Sigmoid colon (tissue), 7 donors: Measurements from ENCODE around the gene ANKRD53. TPM values are rescaled to one million over a fixed set of nuclear protein-coding genes. Genes with fewer than 3 reads are reported as not detected.

ENCODE experiments used
- DNase-seq: peaks from one replicate; pipeline ENCODE4 v3.0.0-alpha.2; 2019
- H3K27ac ChIP-seq, 4 donors: fragments of 200-600 bp; sonication (generic); one replicate each; pipeline ENCODE4 v1.5.1; 2016 to 2019; ENCODE audit warnings: mild to moderate bottlenecking in 1 of 4
- H3K27me3 ChIP-seq, 3 donors: fragments of 200-600 bp; sonication (generic); one replicate each; pipeline ENCODE4 v1.5.1; 2019; ENCODE audit warnings: mild to moderate bottlenecking in 1 of 3
- H3K36me3 ChIP-seq, 4 donors: fragments of 200-600 bp; sonication (generic); one replicate each; pipeline ENCODE4 v1.5.1; 2016 to 2019
- H3K4me1 ChIP-seq, 4 donors: fragments of 200-600 bp; sonication (generic); one replicate each; pipeline ENCODE4 v1.5.1; 2017 to 2019
- H3K4me3 ChIP-seq, 4 donors: fragments of 200-600 bp; sonication (generic); one replicate each; pipeline ENCODE4 v1.5.1; 2017 to 2019; ENCODE audit warnings: mild to moderate bottlenecking in 2 of 4, moderate library complexity in 1 of 4
- H3K9me3 ChIP-seq, 4 donors: fragments of 200-600 bp in 3 of 4; sonication (generic) in 3 of 4; one replicate each; pipeline versions ENCODE4 v1.5.1 to v1.6.1; 2013 to 2019
- CTCF ChIP-seq, 4 experiments: fragments of 450-650 bp in 3 of 4; fragments of 200-600 bp in 1 of 4; IDR thresholded peaks; one replicate each; pipeline ENCODE4 v1.5.1; 2016 to 2019; ENCODE audit warnings: antibody characterized with exemption in 4 of 4, mild to moderate bottlenecking in 3 of 4, moderate library complexity in 2 of 4
- EP300 ChIP-seq, 4 donors: sonication (generic); formaldehyde crosslinking; IDR thresholded peaks; one replicate each; pipeline ENCODE4 v1.6.1; 2017; ENCODE audit warnings: antibody characterized with exemption in 4 of 4
- POLR2A ChIP-seq, 2 donors: fragments of 450-650 bp; IDR thresholded peaks; one replicate each; pipeline ENCODE4 v1.6.1; 2016; ENCODE audit warnings: antibody characterized with exemption in 2 of 2, mild to moderate bottlenecking in 2 of 2, moderate library complexity in 2 of 2
- POLR2AphosphoS5 ChIP-seq, 4 donors: sonication (generic); formaldehyde crosslinking; IDR thresholded peaks; one replicate each; pipeline ENCODE4 v1.6.1; 2017; ENCODE audit warnings: antibody characterized with exemption in 4 of 4
- WGBS, 2 donors: extraction: QIAGEN DNeasy Blood & Tissue Kit; methylation state at CpG; one replicate each; pipeline ENCODE4 v1.1.7; 2013; 5-methylcytosine and 5-hydroxymethylcytosine counted together
- intact Hi-C: fragments of 100-400 bp; cut with DNase I; formaldehyde crosslinking; loops from one replicate; pipeline ENCODE4 v1.15.1; 2023
- polyA plus RNA-seq, 3 donors: library from polyadenylated mRNA; stranded (reverse); fragments of 200-250 nt; gene quantifications; one replicate each; pipeline ENCODE4 v1.2.3, GENCODE V29; 2013
- total RNA-seq, 4 donors: library from RNA; depleted of rRNA; stranded (reverse); fragments of >200 nt; gene quantifications; one replicate each; pipeline ENCODE4 v1.1.0, GENCODE V29; 2016
- donor health status: healthy with polysubstance abuse.
- donor health status: Bipolar disorder and iron deficiency.
- donor health status: healthy.

The ANKRD53 gene
- total and polyA plus RNA-seq, 7 donors, result 0.49 to 1.9 (median 1.0) TPM; not detected in 1

GRCh38 chr2:70957798-70958197 is 20.6 kb upstream of the ANKRD53 start:
- TF ChIP-seq CTCF (IDR thresholded peaks at IDR 0.05) (no peak), POLR2AphosphoS5 (IDR thresholded peaks at IDR 0.05) (no peak), EP300 (IDR thresholded peaks at IDR 0.05) (no peak), POLR2A (IDR thresholded peaks at IDR 0.05) (no peak)
- DNase-seq, result no peak
- H3K27ac ChIP-seq, result no peak overlapping the region
- no peaks in the 10 kb centered on the region for H3K4me1 ChIP-seq
- H3K27me3 ChIP-seq, result peaks cover 0 to 51% (median 12%) of the 10 kb centered on the region in 3 donors
- H3K4me3 ChIP-seq, result no peak overlapping the region
- H3K36me3 ChIP-seq, result no peaks in the 10 kb centered on the region
- H3K9me3 ChIP-seq, result no peaks in the 10 kb centered on the region
- intact Hi-C loops, result no loop called here
- WGBS, 2 donors, result 23 to 70% methylated on average over 6 of the region's 6 CpGs

DNA sequence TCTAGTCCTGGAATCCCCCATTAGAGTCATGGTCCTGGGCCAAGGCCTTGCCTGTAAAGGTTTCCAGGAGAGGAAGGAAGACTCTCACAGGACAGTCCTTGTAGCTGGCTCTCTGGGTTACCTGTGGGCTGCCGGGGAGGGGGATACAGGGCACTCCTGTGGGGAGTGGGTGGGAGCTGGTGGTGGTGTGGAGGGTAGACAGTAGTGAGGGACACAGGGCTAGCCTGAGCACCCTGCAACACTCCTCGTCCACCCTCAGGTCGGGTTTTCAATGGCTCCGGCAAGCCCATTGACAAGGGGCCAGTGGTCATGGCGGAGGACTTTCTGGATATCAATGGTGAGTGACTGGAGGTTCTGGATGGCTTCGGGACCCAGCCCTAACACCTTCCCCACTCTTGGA is 19.7 kb upstream of the ANKRD53 start:
- H3K27me3 ChIP-seq, result peaks cover 0 to 57% (median 19%) of the 10 kb centered on the region in 3 donors
- intact Hi-C loops, result no loop called here
- DNase-seq, result no peak
- H3K9me3 ChIP-seq, result no peaks in the 10 kb centered on the region
- no peak overlapping the region for H3K4me3 ChIP-seq
- no peak for TF ChIP-seq EP300 (IDR thresholded peaks at IDR 0.05)
- TF ChIP-seq CTCF (IDR thresholded peaks at IDR 0.05), result no peak
- TF ChIP-seq POLR2A (IDR thresholded peaks at IDR 0.05), result no peak
- no peak for TF ChIP-seq POLR2AphosphoS5 (IDR thresholded peaks at IDR 0.05)
- no peak overlapping the region for H3K27ac ChIP-seq
- 94 to 98% methylated on average over 6 of the region's 6 CpGs for WGBS, 2 donors
- H3K36me3 ChIP-seq, result no peaks in the 10 kb centered on the region
- H3K4me1 ChIP-seq, result no peaks in the 10 kb centered on the region

GRCh38 chr2:70959271-70959761 is 19.1 kb upstream of the ANKRD53 start:
- WGBS, 2 donors, result 91 to 94% methylated on average over 9 of the region's 9 CpGs
- no peak overlapping the region for H3K27ac ChIP-seq
- H3K4me3 ChIP-seq, result no peak overlapping the region
- no peaks in the 10 kb centered on the region for H3K9me3 ChIP-seq
- intact Hi-C loops, result no loop called here
- no peak for DNase-seq
- no peaks in the 10 kb centered on the region for H3K4me1 ChIP-seq
- peaks cover 0 to 61% (median 22%) of the 10 kb centered on the region in 3 donors for H3K27me3 ChIP-seq
- H3K36me3 ChIP-seq, result no peaks in the 10 kb centered on the region
- TF ChIP-seq POLR2AphosphoS5 (IDR thresholded peaks at IDR 0.05) (no peak), CTCF (IDR thresholded peaks at IDR 0.05) (no peak), EP300 (IDR thresholded peaks at IDR 0.05) (no peak), POLR2A (IDR thresholded peaks at IDR 0.05) (no peak)

DNA sequence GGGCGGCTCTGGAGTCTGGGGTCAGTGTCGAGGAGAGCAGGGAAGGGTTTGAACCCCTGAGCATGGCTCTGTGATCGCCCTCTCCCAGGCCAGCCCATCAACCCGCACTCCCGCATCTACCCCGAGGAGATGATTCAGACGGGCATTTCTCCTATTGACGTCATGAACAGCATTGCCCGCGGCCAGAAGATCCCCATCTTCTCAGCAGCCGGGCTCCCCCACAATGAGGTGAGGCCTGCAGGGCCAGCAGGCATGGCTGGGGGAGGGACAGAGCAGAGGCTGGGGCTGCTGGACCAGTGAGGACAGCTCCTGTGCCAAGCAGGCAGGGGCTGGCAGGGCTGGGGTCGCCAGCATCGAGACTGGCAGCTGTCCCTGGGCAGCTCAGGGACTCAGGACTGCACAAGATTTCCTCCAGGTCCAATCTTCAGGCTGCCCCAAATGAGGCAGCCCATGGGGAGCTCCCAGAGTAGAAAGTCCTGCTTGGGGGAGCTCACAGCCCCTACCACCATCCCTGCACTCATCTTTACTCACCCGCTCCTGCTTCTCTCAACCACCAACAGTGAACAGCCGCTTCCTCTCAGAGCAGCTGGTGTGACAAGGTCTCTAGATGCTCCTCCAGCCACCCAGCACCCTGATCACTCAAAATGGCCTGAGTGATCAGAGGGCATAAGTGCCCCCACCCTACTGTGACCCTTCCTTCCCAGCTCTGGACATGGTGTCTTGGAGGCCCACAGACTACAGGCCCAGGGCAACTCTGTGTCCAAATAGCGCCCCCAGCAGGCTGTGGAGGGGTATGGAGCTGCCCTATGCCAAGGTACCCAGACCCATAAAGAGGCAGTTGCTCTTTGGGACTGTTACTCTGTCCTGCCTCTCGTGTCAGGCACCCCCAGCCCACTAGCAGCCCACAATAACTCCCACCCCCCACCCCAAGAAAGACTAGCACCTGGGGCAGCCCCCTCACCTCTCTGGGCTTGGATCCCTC is 18.3 kb upstream of the ANKRD53 start:
- no peak for DNase-seq
- intact Hi-C loops, result no loop called here
- H3K36me3 ChIP-seq, result no peaks in the 10 kb centered on the region
- no peak overlapping the region for H3K27ac ChIP-seq
- 88 to 89% methylated on average over 17 of the region's 17 CpGs for WGBS, 2 donors
- no peak overlapping the region for H3K4me3 ChIP-seq
- no peaks in the 10 kb centered on the region for H3K9me3 ChIP-seq
- TF ChIP-seq POLR2AphosphoS5 (IDR thresholded peaks at IDR 0.05) (no peak), POLR2A (IDR thresholded peaks at IDR 0.05) (no peak), CTCF (IDR thresholded peaks at IDR 0.05) (no peak), EP300 (IDR thresholded peaks at IDR 0.05) (no peak)
- peaks cover 0 to 7% (median 6%) of the 10 kb centered on the region in 4 donors for H3K4me1 ChIP-seq
- peaks cover 0 to 70% (median 25%) of the 10 kb centered on the region in 3 donors for H3K27me3 ChIP-seq
